BE2C (cell line): Measurements from ENCODE around the gene KRT74.
"Not testable (repeated sequence)": the region's sequence is repeated elsewhere in the genome, so short reads cannot be mapped to it uniquely, and the experiment has no call there.

ENCODE experiments used
- DNase-seq: peaks from one replicate; pipeline ENCODE4 v3.0.0-alpha.2; 2020
- H3K27me3 ChIP-seq: fragments of 250-450 bp; sonication (Bioruptor Pico); 2 replicates; pipeline ENCODE4 v1.5.1; 2020; ENCODE audit warnings: mild to moderate bottlenecking
- H3K36me3 ChIP-seq: fragments of 250-450 bp; sonication (Bioruptor Pico); 2 replicates; pipeline ENCODE4 v1.5.1; 2020; ENCODE audit warnings: mild to moderate bottlenecking
- H3K4me1 ChIP-seq: fragments of 250-450 bp; sonication (Bioruptor Pico); 2 replicates; pipeline ENCODE4 v1.5.1; 2020
- H3K4me3 ChIP-seq: 2 replicates; pipeline ENCODE4 v1.5.1; 2011; ENCODE audit warnings: low read depth, low read length
- H3K9me3 ChIP-seq: fragments of 250-450 bp; sonication (Bioruptor Pico); 2 replicates; pipeline ENCODE4 v1.5.1; 2020
- TF ChIP-seq, protein P1 (sequence below): IDR thresholded peaks from 2 replicates; pipeline ENCODE4 v1.5.1; 2012; ENCODE audit warnings: mild to moderate bottlenecking, low read depth, low read length

KRT74 gene

DNA sequence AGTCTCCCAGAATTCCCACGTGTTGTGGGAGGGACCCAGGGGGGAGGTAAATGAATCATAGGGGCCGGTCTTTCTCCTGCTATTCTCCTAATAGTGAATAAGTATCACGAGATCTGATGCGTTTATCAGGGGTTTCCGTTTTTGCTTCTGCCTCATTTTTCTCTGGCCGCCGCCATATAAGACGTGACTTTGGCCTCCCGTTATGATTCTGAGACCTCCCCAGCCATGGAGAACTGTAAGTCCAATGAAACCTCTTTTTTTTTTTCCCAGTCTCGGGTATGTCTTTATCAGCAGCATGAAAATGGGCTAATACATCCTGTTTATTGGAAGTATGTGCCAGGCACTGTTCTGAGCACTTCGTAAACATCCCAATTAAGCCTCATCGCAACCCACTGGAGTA is 26.8 kb upstream of the KRT74 start:
- peaks cover 14% of the 10 kb centered on the region for H3K27me3 ChIP-seq

GRCh38 chr12:52600071-52600470 is 26.4 kb upstream of the KRT74 start:
- Histone ChIP-seq H3K4me3 (no peak overlapping the region), H3K9me3 (no peaks in the 10 kb centered on the region), H3K27me3 (peaks cover 16% of the 10 kb centered on the region), H3K36me3 (no peaks in the 10 kb centered on the region), H3K4me1 (no peaks in the 10 kb centered on the region)
- no peak for DNase-seq
- TF ChIP-seq, protein P1, sequence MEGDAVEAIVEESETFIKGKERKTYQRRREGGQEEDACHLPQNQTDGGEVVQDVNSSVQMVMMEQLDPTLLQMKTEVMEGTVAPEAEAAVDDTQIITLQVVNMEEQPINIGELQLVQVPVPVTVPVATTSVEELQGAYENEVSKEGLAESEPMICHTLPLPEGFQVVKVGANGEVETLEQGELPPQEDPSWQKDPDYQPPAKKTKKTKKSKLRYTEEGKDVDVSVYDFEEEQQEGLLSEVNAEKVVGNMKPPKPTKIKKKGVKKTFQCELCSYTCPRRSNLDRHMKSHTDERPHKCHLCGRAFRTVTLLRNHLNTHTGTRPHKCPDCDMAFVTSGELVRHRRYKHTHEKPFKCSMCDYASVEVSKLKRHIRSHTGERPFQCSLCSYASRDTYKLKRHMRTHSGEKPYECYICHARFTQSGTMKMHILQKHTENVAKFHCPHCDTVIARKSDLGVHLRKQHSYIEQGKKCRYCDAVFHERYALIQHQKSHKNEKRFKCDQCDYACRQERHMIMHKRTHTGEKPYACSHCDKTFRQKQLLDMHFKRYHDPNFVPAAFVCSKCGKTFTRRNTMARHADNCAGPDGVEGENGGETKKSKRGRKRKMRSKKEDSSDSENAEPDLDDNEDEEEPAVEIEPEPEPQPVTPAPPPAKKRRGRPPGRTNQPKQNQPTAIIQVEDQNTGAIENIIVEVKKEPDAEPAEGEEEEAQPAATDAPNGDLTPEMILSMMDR = no peak

More for the DNA sequence above, 26.8 kb upstream of the KRT74 start:
- H3K9me3 ChIP-seq = no peaks in the 10 kb centered on the region
- no peak for DNase-seq
- H3K4me1 ChIP-seq = no peaks in the 10 kb centered on the region
- TF ChIP-seq, protein P1 = no peak
- no peak overlapping the region for H3K4me3 ChIP-seq
- H3K36me3 ChIP-seq = no peaks in the 10 kb centered on the region

DNA sequence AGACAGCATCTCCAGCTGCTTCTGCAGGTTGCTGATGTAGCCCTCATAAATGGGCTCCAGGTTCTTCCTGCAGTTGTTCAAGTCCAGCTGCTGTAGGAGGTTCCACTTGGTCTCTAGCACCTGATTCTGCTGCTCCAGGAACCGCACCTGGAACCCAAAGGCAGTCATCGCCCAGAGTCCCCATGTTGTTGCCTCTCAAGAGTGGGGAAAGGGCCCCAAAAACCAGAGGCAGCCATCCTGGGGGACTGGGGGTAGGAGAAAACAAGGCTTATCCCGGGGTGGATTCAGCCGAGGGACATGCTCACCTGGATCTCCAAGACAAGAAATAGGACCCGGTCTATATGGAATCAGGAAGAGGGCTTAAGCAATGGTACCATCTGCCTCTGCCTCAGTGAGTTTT is 25.3 kb upstream of the KRT74 start:
- TF ChIP-seq, protein P1 = no peak
- no peaks in the 10 kb centered on the region for H3K4me1 ChIP-seq
- no peak for DNase-seq
- H3K9me3 ChIP-seq = no peaks in the 10 kb centered on the region
- no peaks in the 10 kb centered on the region for H3K36me3 ChIP-seq
- no peak overlapping the region for H3K4me3 ChIP-seq
- peaks cover 16% of the 10 kb centered on the region for H3K27me3 ChIP-seq

GRCh38 chr12:52594237-52594636 is 20.6 kb upstream of the KRT74 start:
- not testable (repeated sequence) for H3K9me3 ChIP-seq, DNase-seq, H3K4me1 ChIP-seq, H3K4me3 ChIP-seq, H3K36me3 ChIP-seq
- H3K27me3 ChIP-seq = peaks cover 12% of the 10 kb centered on the region

GRCh38 chr12:52591521-52591920 is 17.9 kb upstream of the KRT74 start:
- TF ChIP-seq, protein P1 = no peak
- Histone ChIP-seq H3K36me3 (no peaks in the 10 kb centered on the region), H3K4me1 (no peaks in the 10 kb centered on the region), H3K9me3 (no peaks in the 10 kb centered on the region), H3K4me3 (no peak overlapping the region), H3K27me3 (peaks cover 9% of the 10 kb centered on the region)
- no peak for DNase-seq

GRCh38 chr12:52590021-52590420 is 16.4 kb upstream of the KRT74 start:
- Histone ChIP-seq H3K9me3 (no peaks in the 10 kb centered on the region), H3K36me3 (no peaks in the 10 kb centered on the region), H3K4me3 (no peak overlapping the region), H3K27me3 (peaks cover 6% of the 10 kb centered on the region), H3K4me1 (no peaks in the 10 kb centered on the region)
- TF ChIP-seq, protein P1 = no peak
- DNase-seq = no peak

GRCh38 chr12:52587563-52587962 is 13.9 kb upstream of the KRT74 start:
- DNase-seq = no peak
- TF ChIP-seq, protein P1 = no peak
- H3K27me3 ChIP-seq = peaks cover 7% of the 10 kb centered on the region

More at GRCh38 chr12:52587563-52587962, 13.9 kb upstream of the KRT74 start:
- Histone ChIP-seq H3K4me3 (no peak overlapping the region), H3K4me1 (no peaks in the 10 kb centered on the region), H3K36me3 (no peaks in the 10 kb centered on the region), H3K9me3 (no peaks in the 10 kb centered on the region)
